HG02798 (cell line): ENCODE results near the gene PLEKHG4B.

Source experiments
- ATAC-seq: cut with Tn5 transposase; IDR thresholded peaks from one replicate; pipeline ENCODE4 v1.9.1; 2021; ENCODE audit warnings: mild to moderate bottlenecking; ENCODE audit not compliant: unreplicated experiment, poor library complexity

PLEKHG4B gene

DNA sequence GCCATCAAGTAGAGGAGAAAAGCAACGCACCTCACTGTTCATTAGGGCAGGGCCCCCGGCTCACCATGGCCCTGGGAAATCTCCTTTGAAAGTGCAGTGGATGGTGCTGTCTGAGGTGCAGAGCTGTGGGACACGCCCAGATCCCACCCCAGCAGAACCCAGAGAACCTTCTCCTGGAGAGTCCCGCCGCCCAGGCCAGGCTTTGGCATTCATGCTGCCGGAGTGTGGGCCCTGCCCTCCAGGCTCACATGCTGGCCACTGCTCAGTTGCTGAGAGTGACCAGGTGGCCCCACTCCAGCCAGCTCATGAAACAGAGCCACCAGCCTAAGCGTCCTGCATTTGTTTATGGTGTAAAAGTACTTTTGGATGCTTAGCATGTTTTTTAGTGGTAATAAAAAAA is 75.5 kb downstream of the PLEKHG4B start:
- ATAC-seq: no peak

GRCh38 chr5:167982-168660 is 76.2 kb downstream of the PLEKHG4B start:
- ATAC-seq: no peak

DNA sequence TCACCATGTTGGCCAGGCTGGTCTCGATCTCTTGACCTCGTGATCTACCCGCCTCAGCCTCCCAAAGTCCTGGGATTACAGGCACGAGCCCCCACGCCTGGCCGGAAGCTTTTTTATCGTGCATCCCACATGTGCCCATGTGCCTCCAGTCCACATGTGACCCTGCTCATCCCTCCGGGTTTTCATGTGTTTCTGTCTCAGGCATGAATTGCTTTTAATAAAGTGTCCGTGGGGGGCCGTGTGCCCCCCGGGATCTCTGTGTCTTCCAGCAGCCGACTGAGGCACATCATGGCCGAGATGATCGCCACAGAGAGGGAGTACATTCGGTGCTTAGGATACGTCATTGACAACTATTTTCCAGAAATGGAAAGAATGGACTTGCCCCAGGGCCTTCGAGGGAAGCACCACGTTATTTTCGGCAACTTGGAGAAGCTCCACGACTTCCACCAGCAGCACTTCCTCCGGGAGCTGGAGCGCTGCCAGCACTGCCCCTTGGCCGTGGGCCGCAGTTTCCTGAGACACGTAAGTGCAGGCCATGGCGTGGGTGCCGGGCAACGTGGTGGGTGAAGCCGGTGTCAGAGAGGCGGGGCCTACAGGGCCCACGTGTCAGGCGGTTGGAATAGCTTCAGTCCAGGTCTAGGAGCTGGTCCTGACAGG is 77.2 kb downstream of the PLEKHG4B start:
- ATAC-seq: no peak

GRCh38 chr5:169728-170094 is 77.7 kb downstream of the PLEKHG4B start:
- ATAC-seq: no peak

- ATAC-seq: no peak
Observed at GRCh38 chr5:170971-171800, 79.2 kb downstream of the PLEKHG4B start.

DNA sequence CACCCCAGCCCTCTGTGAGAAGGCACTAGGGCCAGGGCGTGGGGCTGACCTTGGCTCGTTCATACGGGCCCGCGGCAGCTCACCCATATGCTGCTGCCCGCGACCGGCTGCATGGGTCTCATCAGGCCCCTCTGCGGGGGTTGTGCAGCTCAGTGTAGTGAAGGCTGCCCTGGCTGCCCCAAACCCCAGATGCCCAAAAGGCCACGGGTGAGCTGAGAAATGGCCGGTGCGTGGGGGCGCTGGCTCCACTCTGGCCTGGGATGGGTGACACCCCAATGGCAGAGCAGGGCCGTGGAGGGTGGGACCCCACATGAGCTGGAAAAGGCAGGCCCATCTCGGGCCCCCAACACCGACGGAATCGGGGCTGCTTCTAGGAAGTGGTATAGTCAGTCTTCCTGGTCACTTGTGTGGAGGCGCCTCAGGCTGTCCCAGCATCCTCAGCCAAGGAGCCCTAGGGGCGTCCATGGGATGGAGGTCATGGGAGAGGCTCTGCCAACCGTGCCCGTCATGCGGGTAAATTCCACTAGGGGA is 79.9 kb downstream of the PLEKHG4B start:
- ATAC-seq: no peak

GRCh38 chr5:172421-172820 is 80.5 kb downstream of the PLEKHG4B start:
- ATAC-seq: no peak

GRCh38 chr5:172841-173251 is 80.9 kb downstream of the PLEKHG4B start:
- no peak for ATAC-seq

DNA sequence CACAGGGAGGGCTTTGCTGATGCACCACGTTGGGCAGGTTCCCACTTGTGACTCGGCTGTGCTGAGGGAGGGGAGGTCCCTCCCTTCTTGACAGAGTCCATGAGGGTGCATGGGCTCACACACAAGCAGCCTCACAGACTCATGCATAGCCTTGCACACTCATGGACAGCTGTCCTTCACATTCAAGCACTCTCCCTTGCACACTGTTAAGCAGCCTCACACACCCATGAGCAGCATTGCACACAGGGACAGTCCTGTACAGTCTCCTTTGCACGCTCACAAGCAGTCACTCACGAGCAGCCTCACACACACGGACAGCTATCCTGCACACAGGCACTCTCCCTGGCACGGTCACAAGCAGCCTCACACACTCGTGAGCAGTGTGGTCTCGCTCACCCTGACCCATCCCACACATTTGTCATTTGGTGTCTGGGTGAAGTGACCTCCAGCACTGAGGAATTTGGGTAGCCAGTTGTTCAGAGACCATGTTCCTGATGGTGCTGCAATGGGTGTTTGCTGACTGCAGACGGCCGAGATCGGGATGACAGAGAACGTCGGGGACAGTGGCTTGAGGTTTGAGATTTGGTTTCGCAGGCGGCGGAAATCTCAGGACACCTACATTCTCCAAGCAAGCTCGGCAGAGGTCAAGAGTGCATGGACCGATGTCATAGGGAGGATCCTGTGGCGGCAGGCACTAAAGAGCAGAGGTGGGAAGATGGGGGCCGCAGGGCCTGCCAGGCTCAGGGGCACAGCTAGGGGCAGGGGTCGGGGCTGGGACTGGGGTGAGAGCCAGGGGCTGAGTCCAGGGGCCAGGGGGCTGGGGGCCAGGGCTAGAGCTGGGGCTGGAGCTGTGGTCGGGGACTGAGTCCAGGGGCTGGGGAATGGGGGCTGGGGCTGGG is 81.7 kb downstream of the PLEKHG4B start:
- no peak for ATAC-seq

GRCh38 chr5:174291-174600 is 82.3 kb downstream of the PLEKHG4B start:
- no peak for ATAC-seq

- no peak for ATAC-seq
Observed at GRCh38 chr5:174876-175465, 83.0 kb downstream of the PLEKHG4B start.

GRCh38 chr5:176296-176823 is 84.4 kb downstream of the PLEKHG4B start:
- no peak for ATAC-seq

GRCh38 chr5:178110-178509 is 86.1 kb downstream of the PLEKHG4B start:
- no peak for ATAC-seq

DNA sequence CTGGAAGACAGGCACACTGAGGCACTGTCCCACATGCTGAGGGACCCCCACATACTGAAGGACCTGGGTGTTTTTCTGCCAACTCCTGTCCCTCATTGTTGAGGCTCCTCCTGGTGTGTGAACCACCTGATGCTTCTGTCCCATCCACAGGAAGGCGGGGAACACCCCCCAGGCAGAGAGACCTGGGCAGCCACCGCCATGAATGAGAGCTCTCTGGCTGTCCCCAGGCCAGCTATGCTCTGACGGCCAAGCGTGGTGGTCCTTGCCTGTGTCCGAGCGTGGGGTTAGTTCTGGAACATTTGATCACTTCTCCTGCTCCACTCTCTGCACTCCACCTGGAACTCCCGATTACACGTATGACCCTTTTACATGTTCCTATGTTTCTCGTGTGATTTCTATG is 87.4 kb downstream of the PLEKHG4B start:
- no peak for ATAC-seq

GRCh38 chr5:180286-180918 is 88.4 kb downstream of the PLEKHG4B start:
- no peak for ATAC-seq

- ATAC-seq: no peak
Observed at GRCh38 chr5:181160-181559, 89.2 kb downstream of the PLEKHG4B start.

DNA sequence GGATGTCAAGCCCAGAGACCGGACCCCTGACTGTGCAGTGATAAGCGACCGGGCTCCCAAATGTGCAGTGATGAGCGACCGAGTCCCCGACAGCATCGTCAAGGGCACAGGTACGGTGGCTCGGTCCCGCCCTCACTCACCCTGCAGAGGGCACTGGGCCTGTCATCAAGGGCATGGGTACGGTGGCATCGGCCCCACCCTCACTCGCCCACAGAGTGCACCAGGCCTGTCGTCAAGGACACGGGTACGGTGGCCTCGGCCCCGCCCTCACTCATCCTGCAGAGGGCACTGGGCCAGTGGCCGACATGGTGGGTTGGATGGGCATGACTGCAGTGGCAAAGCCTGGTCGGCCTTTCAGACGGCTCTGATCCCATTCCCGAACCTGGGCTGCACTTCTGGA is 89.6 kb downstream of the PLEKHG4B start:
- no peak for ATAC-seq

DNA sequence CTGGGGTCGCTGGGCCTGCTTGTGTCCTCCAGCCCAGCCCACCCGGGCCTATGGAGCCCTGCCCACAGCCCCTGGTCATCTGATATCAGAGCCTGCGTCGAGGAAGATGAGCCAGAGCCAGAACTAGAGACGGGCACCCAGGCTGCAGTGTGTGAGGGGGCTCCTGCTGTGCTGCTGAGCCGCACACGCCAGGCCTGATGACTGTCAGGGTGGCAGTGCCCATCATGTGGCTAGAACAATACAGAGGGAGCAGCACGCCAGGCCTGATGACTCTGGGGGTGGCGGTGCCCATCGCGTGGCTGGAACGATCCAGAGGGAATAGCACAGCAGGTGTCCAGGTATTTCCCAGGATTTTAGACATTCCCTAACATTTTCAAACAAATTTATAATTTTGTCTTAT is 90.2 kb downstream of the PLEKHG4B start:
- ATAC-seq: no peak

- ATAC-seq: no peak
Observed at GRCh38 chr5:184471-184870, 92.5 kb downstream of the PLEKHG4B start.
